ENCODE measurements around the gene NAIF1.

Gene NAIF1

GRCh38 chr9:128101690-128102089, 34.6 kb upstream of the NAIF1 start:
- TF ChIP-seq SIN3A (IDR thresholded peaks at IDR 0.05; ENCODE audit: borderline replicate concordance, insufficient read depth, low read length): no peak
- no peak for TF ChIP-seq POLR2AphosphoS5 (IDR thresholded peaks at IDR 0.05; ENCODE audit: low read depth, low read length)
- no peak for TF ChIP-seq TAF1 (IDR thresholded peaks at IDR 0.05; ENCODE audit: borderline replicate concordance, insufficient read depth, low read length)

- TF ChIP-seq POLR2AphosphoS5 (IDR thresholded peaks at IDR 0.05; ENCODE audit: low read depth, low read length) (no peak), SIN3A (IDR thresholded peaks at IDR 0.05; ENCODE audit: borderline replicate concordance, insufficient read depth, low read length) (no peak), REST (IDR thresholded peaks at IDR 0.05; ENCODE audit: insufficient read depth in 1 of 2, low read depth in 2 of 2, low read length in 2 of 2) (no peak), FOXP2 (optimal IDR thresholded peaks at IDR 0.05; ENCODE audit: borderline replicate concordance, extremely low read depth, extremely low read length, insufficient read depth) (no peak), TAF1 (IDR thresholded peaks at IDR 0.05; ENCODE audit: borderline replicate concordance, insufficient read depth, low read length) (no peak)
Measured at GRCh38 chr9:128101231-128101661, 34.1 kb upstream of the NAIF1 start.

- TF ChIP-seq REST (IDR thresholded peaks at IDR 0.05; ENCODE audit: insufficient read depth in 1 of 2, low read depth in 2 of 2, low read length in 2 of 2) (no peak), TAF1 (IDR thresholded peaks at IDR 0.05; ENCODE audit: borderline replicate concordance, insufficient read depth, low read length) (no peak), POLR2AphosphoS5 (IDR thresholded peaks at IDR 0.05; ENCODE audit: low read depth, low read length) (no peak), SIN3A (IDR thresholded peaks at IDR 0.05; ENCODE audit: borderline replicate concordance, insufficient read depth, low read length) (no peak), FOXP2 (optimal IDR thresholded peaks at IDR 0.05; ENCODE audit: borderline replicate concordance, extremely low read depth, extremely low read length, insufficient read depth) (no peak)
Measured at GRCh38 chr9:128100581-128100980, 33.5 kb upstream of the NAIF1 start.

- TF ChIP-seq SIN3A (IDR thresholded peaks at IDR 0.05; ENCODE audit: borderline replicate concordance, insufficient read depth, low read length) (no peak), POLR2AphosphoS5 (IDR thresholded peaks at IDR 0.05; ENCODE audit: low read depth, low read length) (no peak)
Measured at GRCh38 chr9:128099932-128100491, 32.9 kb upstream of the NAIF1 start.

- no peak for TF ChIP-seq FOXP2 (optimal IDR thresholded peaks at IDR 0.05; ENCODE audit: borderline replicate concordance, extremely low read depth, extremely low read length, insufficient read depth)
- no peak for TF ChIP-seq REST (IDR thresholded peaks at IDR 0.05; ENCODE audit: insufficient read depth in 1 of 2, low read depth in 2 of 2, low read length in 2 of 2)
- TF ChIP-seq SIN3A (IDR thresholded peaks at IDR 0.05; ENCODE audit: borderline replicate concordance, insufficient read depth, low read length): no peak
- TF ChIP-seq TAF1 (IDR thresholded peaks at IDR 0.05; ENCODE audit: borderline replicate concordance, insufficient read depth, low read length): no peak
- no peak for TF ChIP-seq POLR2AphosphoS5 (IDR thresholded peaks at IDR 0.05; ENCODE audit: low read depth, low read length)
Measured at GRCh38 chr9:128099231-128099931, 32.3 kb upstream of the NAIF1 start.

All from PFSK-1 (cell line).